GM19193 (cell line): Measurements from ENCODE around the gene NELL1.

Experiments
- POLR2A ChIP-seq: IDR thresholded peaks from 4 replicates; pipeline ENCODE4 v1.6.1; 2011; ENCODE audit not compliant: insufficient read depth, insufficient read length; ENCODE audit errors: extremely low read depth

Gene NELL1

GRCh38 chr11:20668844-20669819, at the start of gene NELL1:
Gene NELL1, plus strand, starts transcription at chr11:20669586.
- TF ChIP-seq POLR2A, result no peak

GRCh38 chr11:20620988-20621387, 48.4 kb upstream of the NELL1 start:
- no peak for TF ChIP-seq POLR2A

DNA sequence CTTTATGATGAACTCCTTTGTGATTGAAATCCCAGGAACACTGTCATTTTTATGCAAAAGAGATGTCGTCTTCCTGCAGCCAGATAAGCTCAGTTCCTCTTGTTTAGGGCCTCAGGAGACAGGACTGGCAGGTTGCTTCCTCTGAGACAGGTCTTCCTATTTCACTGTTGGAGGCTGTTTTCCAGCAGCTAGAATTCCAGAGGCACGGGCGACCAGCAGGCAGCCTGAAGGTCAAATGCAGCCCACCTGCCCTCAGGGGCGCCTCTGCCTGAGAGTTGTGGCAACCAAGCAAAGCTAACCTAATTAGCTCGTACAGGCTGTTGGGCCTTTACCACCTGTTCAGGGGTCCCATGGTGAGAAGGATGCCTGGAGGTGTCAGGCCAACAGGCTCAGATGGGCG, 47.7 kb upstream of the NELL1 start:
- TF ChIP-seq POLR2A, result no peak

DNA sequence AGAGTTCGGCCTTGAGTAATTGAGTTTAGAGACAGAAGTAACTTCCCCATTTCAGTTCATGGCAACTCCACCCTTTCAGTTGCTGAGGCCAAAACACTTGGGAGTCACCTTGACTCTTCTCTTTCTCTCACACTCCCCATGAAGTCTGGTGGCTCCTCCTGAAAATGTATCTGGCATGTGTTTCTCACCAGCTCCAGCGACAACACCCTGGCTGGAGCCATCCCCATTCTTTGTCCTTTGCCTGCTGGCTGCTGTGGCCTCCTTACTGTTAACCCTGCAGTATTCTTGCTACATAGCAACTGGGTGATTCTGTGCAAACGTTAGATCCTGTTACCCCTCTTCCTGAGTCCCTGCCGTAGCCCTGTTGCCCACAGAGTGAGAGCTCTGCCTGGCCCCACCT, 46.1 kb upstream of the NELL1 start:
- TF ChIP-seq POLR2A, result no peak

DNA sequence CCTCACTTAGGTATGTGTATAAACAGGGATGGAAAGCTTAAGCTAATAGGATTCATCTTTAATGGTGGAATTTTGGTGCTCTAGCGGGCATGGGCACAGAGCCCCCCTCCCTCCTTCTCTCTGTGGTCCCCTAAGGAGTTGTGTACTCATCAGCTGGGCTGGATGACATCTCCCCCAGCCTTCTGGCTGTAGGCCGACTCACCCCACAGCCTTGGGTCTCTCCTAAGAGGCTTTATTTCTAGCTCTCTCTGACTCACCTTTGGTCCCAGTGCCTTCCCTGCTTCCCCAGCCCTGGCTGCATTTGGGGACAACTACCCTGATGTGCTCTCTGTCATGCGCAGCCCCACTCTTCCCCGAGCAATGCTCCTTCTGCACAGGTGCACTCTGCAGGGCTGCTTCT, 43.1 kb upstream of the NELL1 start:
- TF ChIP-seq POLR2A, result no peak

GRCh38 chr11:20627026-20627425, 42.4 kb upstream of the NELL1 start:
- TF ChIP-seq POLR2A, result no peak

DNA sequence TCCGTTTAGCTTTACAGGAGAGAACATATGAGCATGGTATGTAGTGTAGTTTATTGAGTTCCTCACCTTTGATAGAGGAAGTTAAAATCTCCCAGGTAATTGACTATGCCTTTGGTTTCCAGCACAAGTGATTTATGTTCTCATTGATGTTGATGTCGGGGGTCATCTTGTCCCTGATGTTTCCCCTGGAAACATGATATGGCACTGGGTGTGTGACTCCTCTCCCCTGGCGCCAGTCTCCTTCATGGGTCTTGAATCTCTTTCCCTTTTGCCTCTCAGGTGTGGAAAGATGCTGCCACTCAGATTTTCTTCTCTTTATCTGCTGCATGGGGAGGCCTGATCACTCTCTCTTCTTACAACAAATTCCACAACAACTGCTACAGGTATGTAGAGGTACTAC, 41.7 kb upstream of the NELL1 start:
- no peak for TF ChIP-seq POLR2A

DNA sequence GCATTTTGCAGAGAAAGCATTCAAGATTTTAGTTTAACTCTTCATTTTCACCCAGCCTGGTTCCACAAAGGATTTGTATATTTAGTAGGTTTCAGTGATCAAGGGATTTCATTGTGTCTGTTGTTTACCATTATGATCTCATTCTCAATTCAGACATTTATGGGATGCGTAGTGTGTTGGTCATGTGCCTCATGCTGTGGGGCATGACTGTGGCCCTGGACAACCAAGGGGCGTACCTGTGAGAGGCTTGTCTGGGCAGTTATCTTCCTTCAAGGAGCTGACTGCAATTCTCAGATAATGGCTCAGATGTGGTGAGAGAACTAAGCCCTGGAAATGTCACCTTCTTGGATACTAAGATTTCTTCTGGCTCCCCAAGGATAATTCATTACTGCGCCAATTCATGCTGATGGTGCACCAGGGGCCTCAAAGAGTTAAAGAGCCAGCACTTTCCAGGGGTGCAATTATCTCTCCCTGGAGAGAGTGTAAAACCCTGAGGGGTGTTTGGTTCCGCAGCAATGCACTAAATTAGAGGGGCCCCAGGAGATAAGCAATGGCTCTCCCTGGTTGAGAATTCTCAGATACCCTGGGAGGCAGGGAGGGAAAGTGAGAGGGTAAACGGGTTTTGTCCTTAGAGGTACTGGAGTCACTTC, 37.7 kb upstream of the NELL1 start:
- TF ChIP-seq POLR2A, result no peak

GRCh38 chr11:20632169-20632532, 37.2 kb upstream of the NELL1 start:
- TF ChIP-seq POLR2A, result no peak

- TF ChIP-seq POLR2A, result no peak
Measured at GRCh38 chr11:20634044-20634443, 35.3 kb upstream of the NELL1 start.

- TF ChIP-seq POLR2A, result no peak
Measured at GRCh38 chr11:20634781-20635180, 34.6 kb upstream of the NELL1 start.

- TF ChIP-seq POLR2A, result no peak
Measured at GRCh38 chr11:20638074-20638473, 31.3 kb upstream of the NELL1 start.

DNA sequence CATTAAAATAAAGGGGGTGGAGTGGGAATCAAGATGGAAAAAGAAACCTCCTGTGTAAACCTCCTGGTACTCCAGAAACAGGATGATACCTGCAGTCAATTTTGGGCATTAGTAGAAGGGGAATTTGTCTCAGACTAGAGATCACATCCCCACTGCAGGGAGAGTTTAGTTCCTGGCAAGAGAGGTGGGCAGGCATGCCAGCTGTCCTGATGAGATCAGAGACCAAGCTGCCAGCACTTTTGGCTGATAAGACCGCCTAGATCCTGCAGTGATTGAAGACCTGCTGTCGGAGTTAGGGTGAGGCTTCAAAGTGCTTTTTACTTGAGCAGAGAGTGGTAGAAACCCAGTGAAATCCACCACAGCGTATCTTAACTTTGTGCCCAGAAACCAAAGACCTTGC, 29.7 kb upstream of the NELL1 start:
- TF ChIP-seq POLR2A, result no peak

DNA sequence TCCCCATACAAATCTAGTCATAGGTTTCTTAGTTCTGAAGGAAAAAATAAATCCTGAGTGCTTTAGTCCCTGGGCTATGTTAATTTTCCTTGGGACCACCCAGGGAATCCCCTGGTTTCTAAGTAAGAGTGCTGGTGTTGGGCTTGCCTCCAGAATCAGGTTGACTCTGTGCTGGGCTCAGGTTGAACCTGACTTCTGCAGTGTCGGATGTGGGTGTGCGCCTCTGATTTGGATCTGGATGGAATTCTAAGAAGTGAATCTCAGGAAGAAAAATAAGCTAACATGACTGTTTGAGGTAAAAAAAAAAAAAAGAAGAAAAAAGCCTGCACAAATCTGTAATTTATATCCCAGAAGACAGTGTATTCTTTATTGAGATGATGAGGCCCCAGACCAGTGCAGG, 29.0 kb upstream of the NELL1 start:
- no peak for TF ChIP-seq POLR2A

- no peak for TF ChIP-seq POLR2A
Measured at GRCh38 chr11:20644360-20644759, 25.0 kb upstream of the NELL1 start.

- TF ChIP-seq POLR2A, result no peak
Measured at GRCh38 chr11:20647976-20648565, 21.3 kb upstream of the NELL1 start.

DNA sequence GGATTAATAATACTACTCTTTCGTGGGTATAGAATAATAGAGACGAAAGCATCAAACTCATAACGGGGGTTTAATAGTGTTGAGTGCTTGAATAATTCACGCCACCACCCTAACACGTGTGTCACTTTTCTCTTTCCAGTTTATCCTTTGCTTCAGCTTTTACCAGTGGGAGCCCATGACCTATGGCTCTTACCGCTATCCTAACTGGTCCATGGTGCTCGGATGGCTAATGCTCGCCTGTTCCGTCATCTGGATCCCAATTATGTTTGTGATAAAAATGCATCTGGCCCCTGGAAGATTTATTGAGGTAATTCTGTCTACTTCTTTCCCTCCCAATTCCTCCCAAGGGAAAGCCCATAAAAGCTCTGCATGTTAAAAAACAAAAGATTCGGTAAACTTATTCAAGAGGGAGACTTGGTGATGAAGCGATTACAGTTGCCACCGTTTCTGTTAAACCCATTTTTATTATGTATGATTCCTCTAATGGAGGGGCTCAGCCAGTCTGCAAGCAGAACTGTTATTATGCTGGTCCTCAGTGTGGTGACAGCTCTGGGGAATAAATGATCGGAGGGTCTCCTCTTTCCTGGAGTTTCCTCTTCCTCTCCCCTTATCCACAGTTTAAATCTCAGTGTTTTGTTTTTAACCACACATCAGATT, 17.1 kb upstream of the NELL1 start:
- TF ChIP-seq POLR2A, result no peak
